Left lung (tissue), 10 donors: Measurements from ENCODE around the gene KIF22. TPM values are rescaled to one million over a fixed set of nuclear protein-coding genes. Genes with fewer than 3 reads are reported as not detected.
"Not testable (repeated sequence)": the region's sequence is repeated elsewhere in the genome, so short reads cannot be mapped to it uniquely, and the experiment has no call there.

ENCODE experiments used
- ATAC-seq: fragments of 200-7000 bp; cut with Tn5 transposase; one replicate; pipeline ENCODE4 v1.9.1; 2020; ENCODE audit warnings: moderate library complexity
- DNase-seq, 4 donors: peaks; one replicate each; pipeline ENCODE4 v3.0.0-alpha.2; 2013 to 2020
- H3K27ac ChIP-seq, 2 donors: fragments of 200-600 bp; sonication (generic) in 1 of 2; one replicate each; pipeline versions ENCODE4 v1.5.0 to v1.8.0; 2020 to 2021
- H3K27me3 ChIP-seq, 2 donors: fragments of 200-600 bp; sonication (generic) in 1 of 2; one replicate each; pipeline versions ENCODE4 v1.5.0 to v1.8.0; 2020 to 2021
- H3K36me3 ChIP-seq, 2 donors: fragments of 200-600 bp; sonication (generic) in 1 of 2; one replicate each; pipeline versions ENCODE4 v1.5.0 to v1.8.0; 2020 to 2021
- H3K4me1 ChIP-seq, 2 donors: fragments of 200-600 bp; one replicate each; pipeline ENCODE4 v1.8.0; 2021
- H3K4me3 ChIP-seq, 2 donors: fragments of 200-600 bp; sonication (generic) in 1 of 2; one replicate each; pipeline versions ENCODE4 v1.5.0 to v1.8.0; 2020 to 2021; ENCODE audit warnings: mild to moderate bottlenecking in 1 of 2
- H3K9me3 ChIP-seq, 2 donors: fragments of 200-600 bp; sonication (generic) in 1 of 2; one replicate each; pipeline versions ENCODE4 v1.5.0 to v1.8.0; 2020 to 2021
- CTCF ChIP-seq, 2 donors: fragments of 200-600 bp; sonication (generic) in 1 of 2; IDR thresholded peaks; one replicate each; pipeline versions ENCODE4 v1.5.0 to v1.8.0; 2021; ENCODE audit warnings: antibody characterized with exemption in 2 of 2
- intact Hi-C, 2 donors: fragments of 100-400 bp; cut with DNase I; formaldehyde crosslinking; loops; one replicate each; pipeline versions ENCODE4 v1.11.2 to v1.14.2; 2022
- polyA plus RNA-seq, 6 donors: library from polyadenylated mRNA; unstranded; fragments of 120-200 nt; gene quantifications; one replicate each; pipeline ENCODE4 v1.2.1, GENCODE V29; 2013; ENCODE audit not compliant: insufficient read length in 6 of 6
- total RNA-seq, 2 donors: library from RNA; stranded (reverse); fragmentation: NEBNext Ultra II Directional; extraction: Animal tissue kit (Norgen Biotek cat#: 25700); gene quantifications; one replicate each; pipeline ENCODE4 v1.2.1, GENCODE V29; 2021
- donor health status: DM: no; HTN: yes; CAD: no.
- donor health status: DM: no; HTN: no; CAD: no.

KIF22 gene
- total and polyA plus RNA-seq, 8 donors = 24.8 to 92.2 (median 57.2) TPM

- no peak for TF ChIP-seq CTCF (IDR thresholded peaks at IDR 0.05)
- no peak for ATAC-seq
- no peaks in the 10 kb centered on the region for H3K9me3 ChIP-seq
- no peaks in the 10 kb centered on the region for H3K27me3 ChIP-seq
- H3K4me1 ChIP-seq = peaks cover 0 to 56% of the 10 kb centered on the region in 2 donors
- H3K36me3 ChIP-seq = no peaks in the 10 kb centered on the region
- intact Hi-C loops = no loop called here
- peak overlapping the region in 1 of 2 donors; percentile 94 for H3K27ac ChIP-seq
- peak overlapping the region in 1 of 2 donors; percentile 56 for H3K4me3 ChIP-seq
- DNase-seq = no peak
Observed at GRCh38 chr16:29744541-29745101, 45.9 kb upstream of the KIF22 start.

- H3K4me3 ChIP-seq = peak overlapping the region; percentile 17 to 56
- intact Hi-C loops = no loop called here
- H3K36me3 ChIP-seq = no peaks in the 10 kb centered on the region
- DNase-seq (peak in 1 of 4 donors; percentile 82), ATAC-seq (peak; percentile 44)
- TF ChIP-seq CTCF (IDR thresholded peaks at IDR 0.05) = no peak
- H3K27me3 ChIP-seq = no peaks in the 10 kb centered on the region
- H3K27ac ChIP-seq = peak overlapping the region in 1 of 2 donors; percentile 94
- peaks cover 0 to 61% of the 10 kb centered on the region in 2 donors for H3K4me1 ChIP-seq
- H3K9me3 ChIP-seq = no peaks in the 10 kb centered on the region
Observed at GRCh38 chr16:29745121-29745852, 45.3 kb upstream of the KIF22 start.

GRCh38 chr16:29745853-29746345 is 44.7 kb upstream of the KIF22 start, which contains the start of gene C16orf54:
C16orf54 (minus strand) TSS chr16:29745990; CDS start chr16:29744951, 1,039 bp downstream.
- intact Hi-C loops = no loop called here
- H3K27me3 ChIP-seq = no peaks in the 10 kb centered on the region
- peak within 1 kb of the TSS; percentile 17 to 56 for H3K4me3 ChIP-seq
- TF ChIP-seq CTCF (IDR thresholded peaks at IDR 0.05) = no peak
- H3K36me3 ChIP-seq = no peaks in the 10 kb centered on the region
- peak; percentile 89 for ATAC-seq
- peak within 1 kb of the TSS in 1 of 2 donors; percentile 94 for H3K27ac ChIP-seq
- peaks cover 0 to 61% of the 10 kb centered on the region in 2 donors for H3K4me1 ChIP-seq
- H3K9me3 ChIP-seq = no peaks in the 10 kb centered on the region
- DNase-seq = peak in 3 of 4 donors; percentile 26 to 96 (median 89)

- H3K27me3 ChIP-seq, DNase-seq, intact Hi-C loops, H3K36me3 ChIP-seq, H3K9me3 ChIP-seq, ATAC-seq: not testable (repeated sequence)
- Histone ChIP-seq H3K4me1 (peaks cover 0 to 58% of the 10 kb centered on the region in 2 donors), H3K4me3 (peak overlapping the region in 1 of 2 donors; percentile 56), H3K27ac (peak overlapping the region in 1 of 2 donors; percentile 94)
Observed at GRCh38 chr16:29746518-29746917, 44.0 kb upstream of the KIF22 start.

GRCh38 chr16:29747947-29748759 is 42.4 kb upstream of the KIF22 start:
- intact Hi-C loops = no loop called here
- H3K27me3 ChIP-seq = no peaks in the 10 kb centered on the region
- ATAC-seq (no peak), DNase-seq (peak in 1 of 4 donors; percentile 77)
- H3K36me3 ChIP-seq = no peaks in the 10 kb centered on the region
- no peak overlapping the region for H3K27ac ChIP-seq
- H3K4me1 ChIP-seq = peaks cover 0 to 43% of the 10 kb centered on the region in 2 donors
- H3K9me3 ChIP-seq = no peaks in the 10 kb centered on the region
- no peak overlapping the region for H3K4me3 ChIP-seq
- TF ChIP-seq CTCF (IDR thresholded peaks at IDR 0.05) = no peak

- H3K27me3 ChIP-seq, H3K27ac ChIP-seq, H3K36me3 ChIP-seq, ATAC-seq, DNase-seq, intact Hi-C loops, H3K9me3 ChIP-seq, H3K4me3 ChIP-seq: not testable (repeated sequence)
- peaks cover 0 to 37% of the 10 kb centered on the region in 2 donors for H3K4me1 ChIP-seq
Observed at GRCh38 chr16:29748760-29749149, 41.8 kb upstream of the KIF22 start.
